Trophoblast cell (in vitro differentiated cells and primary cell): ENCODE data around the gene NAA50.

Experiments
- DNase-seq, 2 donors: peaks; one replicate each; pipeline ENCODE4 v3.0.0-alpha.2; 2016
- H2AFZ ChIP-seq: 2 replicates; pipeline ENCODE4 v1.6.1; 2013; ENCODE audit warnings: low read length, moderate library complexity, mild to moderate bottlenecking; ENCODE audit not compliant: insufficient read depth, poor library complexity
- H2AK5ac ChIP-seq: 2 replicates; pipeline ENCODE4 v1.6.1; 2013; ENCODE audit warnings: mild to moderate bottlenecking, low read length
- H2BK120ac ChIP-seq: 2 replicates; pipeline ENCODE4 v1.6.1; 2013; ENCODE audit warnings: low read length, mild to moderate bottlenecking, moderate library complexity; ENCODE audit not compliant: insufficient read depth, poor library complexity
- H2BK12ac ChIP-seq: 2 replicates; pipeline ENCODE4 v1.6.1; 2013; ENCODE audit warnings: mild to moderate bottlenecking, low read length, moderate library complexity
- H2BK5ac ChIP-seq: 2 replicates; pipeline ENCODE4 v1.6.1; 2013; ENCODE audit warnings: low read length, low read depth, moderate library complexity, mild to moderate bottlenecking; ENCODE audit not compliant: poor library complexity
- H3K14ac ChIP-seq: 2 replicates; pipeline ENCODE4 v1.6.1; 2013; ENCODE audit warnings: mild to moderate bottlenecking, low read length
- H3K18ac ChIP-seq: 2 replicates; pipeline ENCODE4 v1.6.1; 2013; ENCODE audit warnings: mild to moderate bottlenecking, low read length
- H3K23ac ChIP-seq: 2 replicates; pipeline ENCODE4 v1.6.1; 2013; ENCODE audit warnings: low read length
- H3K27ac ChIP-seq: 2 replicates; pipeline ENCODE4 v1.5.1; 2013; ENCODE audit warnings: low read depth, mild to moderate bottlenecking, inconsistent platforms, low read length, moderate library complexity
- H3K27me3 ChIP-seq: 2 replicates; pipeline ENCODE4 v1.6.1; 2013; ENCODE audit warnings: inconsistent platforms, mild to moderate bottlenecking, low read length, moderate library complexity; ENCODE audit not compliant: insufficient read depth
- H3K36me3 ChIP-seq, 2 experiments: 1 replicate in 1 of 2; 2 replicates in 1 of 2; pipeline ENCODE4 v1.6.1; 2013; ENCODE audit warnings: low read length in 2 of 2, mild to moderate bottlenecking in 2 of 2, moderate library complexity in 1 of 2; ENCODE audit not compliant: insufficient read depth in 2 of 2, control insufficient read depth in 1 of 2
- H3K4ac ChIP-seq: 2 replicates; pipeline ENCODE4 v1.6.1; 2013; ENCODE audit warnings: low read depth, mild to moderate bottlenecking, low read length, moderate library complexity
- H3K4me1 ChIP-seq, 2 experiments: 1 replicate in 1 of 2; 2 replicates in 1 of 2; pipeline ENCODE4 v1.6.1; 2013; ENCODE audit warnings: low read length in 2 of 2, mild to moderate bottlenecking in 2 of 2, moderate library complexity in 1 of 2; ENCODE audit not compliant: insufficient read depth in 2 of 2, control insufficient read depth in 1 of 2
- H3K4me2 ChIP-seq: 2 replicates; pipeline ENCODE4 v1.6.1; 2013; ENCODE audit warnings: inconsistent platforms, mild to moderate bottlenecking, low read length, moderate library complexity
- H3K4me3 ChIP-seq: 2 replicates; pipeline ENCODE4 v1.5.1; 2013; ENCODE audit warnings: mild to moderate bottlenecking, low read depth, low read length, inconsistent platforms
- H3K79me1 ChIP-seq: one replicate; pipeline ENCODE4 v1.6.1; 2013; ENCODE audit warnings: low read length
- H3K79me2 ChIP-seq: 2 replicates; pipeline ENCODE4 v1.6.1; 2013; ENCODE audit warnings: low read length, mild to moderate bottlenecking; ENCODE audit not compliant: control insufficient read depth, insufficient read depth, poor library complexity
- H3K9ac ChIP-seq: 2 replicates; pipeline ENCODE4 v1.6.1; 2013; ENCODE audit warnings: mild to moderate bottlenecking, low read length
- H3K9me3 ChIP-seq: 2 replicates; pipeline ENCODE4 v1.6.1; 2013; ENCODE audit warnings: low read depth, mild to moderate bottlenecking, control low read depth, inconsistent platforms, low read length; ENCODE audit not compliant: insufficient read depth
- H4K12ac ChIP-seq: 2 replicates; pipeline ENCODE4 v1.6.1; 2013; ENCODE audit warnings: low read depth, mild to moderate bottlenecking, low read length, moderate library complexity
- H4K8ac ChIP-seq: 2 replicates; pipeline ENCODE4 v1.6.1; 2013; ENCODE audit warnings: low read depth, mild to moderate bottlenecking, low read length, moderate library complexity
- H4K91ac ChIP-seq: one replicate; pipeline ENCODE4 v1.6.1; 2013; ENCODE audit warnings: low read depth, mild to moderate bottlenecking, low read length, moderate library complexity
- WGBS: extraction: QIAGEN DNeasy Blood & Tissue Kit; methylation state at CpG from one replicate; pipeline ENCODE4 v1.1.7; 2013; ENCODE audit warnings: missing lambda C conversion rate; ENCODE audit not compliant: insufficient read length, insufficient coverage; ENCODE audit errors: extremely low coverage; 5-methylcytosine and 5-hydroxymethylcytosine counted together

NAA50 gene

DNA sequence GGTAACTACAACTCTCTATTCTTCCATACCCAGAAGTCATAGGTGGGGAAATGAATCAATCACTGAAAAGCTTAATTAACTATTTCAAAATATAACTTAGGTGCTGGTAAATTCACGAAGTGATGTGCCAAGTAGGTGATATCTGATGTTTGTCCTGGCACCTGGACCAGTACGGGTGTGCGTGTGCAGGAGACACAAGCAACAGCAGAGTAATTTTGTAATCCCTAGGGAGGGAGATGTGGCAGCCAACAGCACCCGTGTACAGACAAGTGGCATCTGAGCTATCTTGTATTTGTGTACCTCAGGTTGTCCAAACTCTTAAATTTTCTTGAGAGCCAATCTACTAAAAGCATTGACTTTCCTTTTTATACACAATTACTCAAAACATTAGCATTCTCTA, 72.5 kb downstream of the NAA50 start:
- no peak overlapping the region for H3K4ac ChIP-seq
- H4K12ac ChIP-seq, result no peak overlapping the region
- H2BK5ac ChIP-seq, result no peak overlapping the region
- no peaks in the 10 kb centered on the region for H3K79me2 ChIP-seq
- H3K18ac ChIP-seq, result no peak overlapping the region
- H3K9ac ChIP-seq, result no peak overlapping the region
- no peak overlapping the region for H3K4me2 ChIP-seq
- no peak overlapping the region for H3K23ac ChIP-seq
- no peaks in the 10 kb centered on the region for H3K79me1 ChIP-seq
- H3K9me3 ChIP-seq, result no peaks in the 10 kb centered on the region
- no peak overlapping the region for H4K91ac ChIP-seq
- no peak overlapping the region for H3K14ac ChIP-seq
- WGBS, result no CpG with 5 or more reads among the region's 4 CpGs
- no peak for DNase-seq
- H3K27ac ChIP-seq, result no peak overlapping the region
- no peak overlapping the region for H2BK120ac ChIP-seq
- no peak overlapping the region for H4K8ac ChIP-seq
- H3K36me3 ChIP-seq, result peaks cover 2 to 4% of the 10 kb centered on the region in 2 experiments
- H3K4me3 ChIP-seq, result no peak overlapping the region
- no peak overlapping the region for H2AK5ac ChIP-seq
- H3K27me3 ChIP-seq, result no peaks in the 10 kb centered on the region
- no peak overlapping the region for H2BK12ac ChIP-seq
- peaks cover 0 to 2% of the 10 kb centered on the region in 2 experiments for H3K4me1 ChIP-seq
- H2AFZ ChIP-seq, result no peak overlapping the region

DNA sequence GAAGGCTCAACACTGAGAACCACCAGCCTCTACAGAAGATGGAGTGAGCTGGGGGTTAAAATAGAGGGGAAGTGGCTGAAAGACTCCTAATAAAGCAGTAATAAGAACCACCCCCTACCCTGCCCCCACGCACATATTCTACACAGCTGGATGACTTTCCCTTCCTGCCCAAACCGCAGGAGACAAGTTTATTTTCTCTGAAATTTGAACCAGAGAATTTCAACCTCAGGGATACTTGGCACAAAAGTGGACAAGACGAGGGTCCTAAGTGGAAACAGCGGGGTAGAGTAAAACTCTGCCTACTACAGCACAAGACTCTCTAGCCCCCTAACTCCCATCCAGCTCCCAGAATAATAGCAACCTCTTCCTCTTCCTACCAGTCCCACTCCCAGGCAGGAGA, 78.0 kb downstream of the NAA50 start:
- Histone ChIP-seq H3K4me1 (peaks cover 0 to 4% of the 10 kb centered on the region in 2 experiments), H3K27ac (no peak overlapping the region), H3K9ac (no peak overlapping the region), H2AFZ (no peak overlapping the region), H3K4me3 (no peak overlapping the region), H2AK5ac (no peak overlapping the region), H3K23ac (no peak overlapping the region), H3K9me3 (no peaks in the 10 kb centered on the region), H3K4ac (no peak overlapping the region), H3K36me3 (no peaks in the 10 kb centered on the region), H2BK120ac (no peak overlapping the region), H4K12ac (no peak overlapping the region), H2BK12ac (no peak overlapping the region), H4K91ac (no peak overlapping the region), H4K8ac (no peak overlapping the region), H3K4me2 (no peak overlapping the region), H3K18ac (no peak overlapping the region), H3K79me1 (no peaks in the 10 kb centered on the region), H3K79me2 (no peaks in the 10 kb centered on the region), H3K27me3 (no peaks in the 10 kb centered on the region), H2BK5ac (no peak overlapping the region), H3K14ac (no peak overlapping the region)
- DNase-seq, result no peak
- no CpG with 5 or more reads among the region's 4 CpGs for WGBS
